ENCODE data around the gene DLGAP1. TPM values are rescaled to one million over a fixed set of nuclear protein-coding genes. Genes with fewer than 3 reads are reported as not detected.

Gene DLGAP1
- total RNA-seq, 1 experiment from 2014 or later: 2.9 TPM

DNA sequence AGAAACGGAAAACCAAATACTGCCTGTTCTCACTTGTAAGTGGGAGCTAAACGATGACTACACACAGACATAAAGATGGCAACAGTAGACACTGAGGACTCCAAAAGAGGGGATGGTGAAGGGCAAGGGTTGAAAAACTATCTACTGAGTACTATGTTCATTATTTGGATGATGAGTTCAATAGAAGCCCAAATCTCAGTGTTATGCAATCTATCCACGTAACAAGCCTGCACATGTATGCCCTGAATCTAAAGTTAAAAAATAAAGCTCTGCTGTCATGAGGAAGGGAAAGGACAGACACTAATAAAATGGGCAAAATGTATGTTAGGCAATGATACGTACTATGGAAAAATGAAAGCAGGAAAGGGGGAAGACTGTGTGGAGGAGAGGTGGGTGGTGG lies 629.1 kb downstream of the DLGAP1 start:
- DNase-seq (ENCODE audit: low read depth): no peak

DNA sequence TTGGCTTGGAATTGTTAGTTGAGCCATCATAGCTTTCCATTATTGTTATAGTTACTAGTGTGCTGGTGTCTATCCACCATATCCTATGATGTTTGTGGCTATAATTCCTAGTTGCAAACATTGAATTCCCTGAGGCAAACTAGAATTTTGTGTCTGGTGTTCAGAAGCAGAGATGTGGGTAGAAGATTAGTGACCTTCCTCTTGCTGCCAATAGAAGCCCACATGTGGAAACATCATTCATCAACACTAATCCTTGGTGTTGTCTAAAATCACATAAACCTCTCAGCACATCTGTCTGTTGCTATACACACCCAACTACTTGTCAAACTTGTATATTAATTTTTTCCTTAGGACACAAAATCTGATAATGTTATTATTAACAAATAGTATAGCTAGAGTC lies 631.0 kb downstream of the DLGAP1 start:
- DNase-seq (ENCODE audit: low read depth): no peak

DNA sequence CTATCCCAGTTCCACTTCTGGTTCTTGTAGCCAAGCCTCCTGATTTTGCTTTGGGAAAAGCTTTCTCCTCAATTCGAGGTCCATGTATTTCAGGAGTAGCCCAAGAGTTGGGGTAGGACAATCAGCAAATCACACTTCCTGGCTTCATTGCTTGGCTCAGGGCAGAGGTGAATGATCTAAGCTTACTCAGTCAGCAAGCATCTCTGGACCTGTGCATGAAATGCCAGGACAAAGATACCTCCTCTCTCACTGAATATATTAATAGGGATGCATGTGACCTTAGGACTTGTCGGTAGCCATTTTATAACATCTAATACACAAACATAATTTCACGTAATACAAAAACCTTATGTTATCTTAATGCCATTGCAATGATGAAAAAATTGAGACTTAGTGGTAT lies 632.0 kb downstream of the DLGAP1 start:
- no peak for DNase-seq (ENCODE audit: low read depth)

DNA sequence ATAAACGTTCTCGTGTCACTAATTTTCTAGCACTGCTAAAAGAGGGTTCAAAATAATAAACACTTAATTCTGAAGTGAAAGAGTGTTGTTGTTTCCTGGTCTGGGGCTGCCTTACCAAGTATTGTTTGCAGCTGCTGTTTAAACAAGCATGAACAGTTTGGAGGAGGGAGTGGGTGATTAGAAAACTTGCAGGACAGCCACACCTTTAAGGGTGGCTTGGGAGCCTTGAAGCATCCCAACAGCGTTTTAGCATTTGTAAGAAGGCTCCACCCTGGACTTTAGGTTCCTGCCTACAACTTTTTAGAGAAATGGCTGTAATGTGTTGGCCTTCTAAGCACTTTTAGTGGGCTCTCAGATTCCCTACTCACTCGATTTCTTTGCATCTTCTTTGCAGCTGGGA lies 633.6 kb downstream of the DLGAP1 start:
- DNase-seq (ENCODE audit: low read depth): no peak

DNA sequence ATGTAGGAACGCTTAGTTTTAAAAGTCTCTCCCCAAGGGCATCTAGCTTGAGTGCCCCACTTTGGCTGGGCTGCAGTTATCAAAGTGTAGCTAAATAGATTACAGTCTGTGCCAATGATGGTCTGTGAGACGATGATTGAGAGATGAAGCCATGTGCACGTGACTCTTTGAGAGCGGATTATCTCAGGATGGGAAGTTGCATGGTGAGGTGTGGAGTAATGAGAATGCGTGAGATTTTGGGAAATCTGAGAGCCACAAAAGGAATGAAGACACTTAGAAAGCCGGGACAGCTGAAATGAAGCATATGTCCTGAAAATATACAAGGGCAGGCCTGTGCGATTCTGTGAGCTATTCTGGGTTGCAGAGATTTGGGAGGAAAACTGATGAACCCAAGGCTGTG lies 635.1 kb downstream of the DLGAP1 start:
- no peak for DNase-seq (ENCODE audit: low read depth)

DNA sequence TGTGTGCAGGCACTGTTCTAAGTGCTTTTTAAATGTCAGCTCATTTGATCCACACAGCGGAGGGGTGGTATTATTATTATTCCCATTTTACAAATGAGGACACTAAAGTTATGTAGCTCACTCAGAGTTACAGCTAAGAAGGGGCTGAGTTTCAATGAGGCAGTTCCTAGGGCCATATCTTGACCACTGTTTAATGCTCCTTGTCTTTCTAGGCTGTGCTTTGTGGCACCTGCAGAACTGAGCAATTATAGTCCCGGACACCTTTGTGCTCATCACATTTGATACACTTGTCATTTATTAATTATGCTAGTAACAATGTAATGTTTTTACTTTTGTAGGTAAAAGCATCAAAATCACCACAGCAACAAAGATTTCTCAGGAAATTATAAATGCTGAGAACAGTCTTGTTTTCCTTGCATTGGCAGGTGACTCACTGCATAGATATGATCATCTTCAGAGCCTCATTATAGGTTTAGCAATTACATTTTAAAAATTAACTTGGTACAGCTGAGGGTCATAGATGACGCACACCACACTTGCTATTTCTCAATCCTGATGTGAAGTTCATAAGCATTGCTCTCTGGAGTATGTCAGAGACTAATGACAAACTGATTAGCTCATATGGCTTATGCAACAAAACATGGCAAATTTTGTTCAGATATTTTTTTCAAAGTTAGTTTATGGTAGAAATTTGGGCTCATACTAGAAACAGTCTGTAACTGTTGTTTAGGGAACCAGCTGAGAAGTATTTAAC lies 638.3 kb downstream of the DLGAP1 start:
- peak; percentile 43 for DNase-seq (ENCODE audit: low read depth)

DNA sequence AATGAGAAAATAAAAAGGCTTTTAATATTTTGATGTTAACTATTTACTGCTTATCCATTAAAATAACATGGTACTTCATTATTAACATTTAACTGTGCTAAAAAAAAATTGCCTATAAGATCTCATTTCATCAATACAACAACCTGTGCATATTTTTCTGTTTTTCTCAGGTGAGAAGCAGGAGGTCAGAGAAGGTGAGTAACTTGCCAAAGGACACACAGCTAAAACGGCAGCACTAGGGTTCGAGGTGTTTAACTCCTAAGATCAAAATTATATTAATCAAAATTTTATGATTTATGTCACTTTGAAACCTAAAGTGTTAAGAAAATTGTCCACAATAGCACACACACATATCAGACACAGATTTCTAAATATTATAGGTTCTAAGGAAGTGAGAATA lies 639.1 kb downstream of the DLGAP1 start:
- DNase-seq (ENCODE audit: low read depth): no peak

DNA sequence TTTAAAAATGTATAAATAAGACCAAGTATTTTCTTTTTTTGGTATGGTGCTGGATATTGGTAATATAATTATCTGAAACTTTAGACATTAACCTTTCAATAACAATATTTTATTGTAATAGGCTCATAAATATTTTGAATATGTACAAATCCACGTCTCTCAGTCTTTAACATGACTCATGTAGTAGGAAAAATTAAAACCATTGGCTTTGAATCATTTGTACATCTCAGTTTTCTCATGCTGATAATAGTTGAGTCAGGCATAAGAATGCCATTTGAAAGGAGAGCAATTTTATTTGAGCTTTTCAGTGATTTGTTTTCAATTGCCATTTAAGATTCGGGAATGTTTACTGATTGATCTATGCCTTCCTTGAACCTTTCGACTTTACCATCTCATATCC lies 640.3 kb downstream of the DLGAP1 start:
- no peak for DNase-seq (ENCODE audit: low read depth)

DNA sequence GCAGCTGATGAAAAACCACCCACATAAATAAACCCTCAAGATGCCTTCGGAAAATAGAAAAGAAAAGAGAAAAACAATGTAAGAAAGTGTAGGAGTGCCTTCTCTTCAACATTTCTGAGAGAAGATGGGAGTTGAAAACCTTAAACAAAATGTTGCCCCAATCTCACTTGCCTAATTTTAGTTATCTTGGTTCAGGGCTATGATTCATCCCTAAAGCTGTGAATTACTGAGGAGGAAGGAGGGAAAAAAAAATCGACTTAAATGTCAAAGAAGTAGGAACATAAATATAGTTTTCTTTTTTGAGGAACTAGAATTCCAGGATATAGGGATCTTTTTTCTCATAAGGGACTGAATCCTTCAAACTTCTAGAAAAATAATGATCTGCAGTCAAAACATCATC lies 644.8 kb downstream of the DLGAP1 start:
- DNase-seq (ENCODE audit: low read depth): no peak

DNA sequence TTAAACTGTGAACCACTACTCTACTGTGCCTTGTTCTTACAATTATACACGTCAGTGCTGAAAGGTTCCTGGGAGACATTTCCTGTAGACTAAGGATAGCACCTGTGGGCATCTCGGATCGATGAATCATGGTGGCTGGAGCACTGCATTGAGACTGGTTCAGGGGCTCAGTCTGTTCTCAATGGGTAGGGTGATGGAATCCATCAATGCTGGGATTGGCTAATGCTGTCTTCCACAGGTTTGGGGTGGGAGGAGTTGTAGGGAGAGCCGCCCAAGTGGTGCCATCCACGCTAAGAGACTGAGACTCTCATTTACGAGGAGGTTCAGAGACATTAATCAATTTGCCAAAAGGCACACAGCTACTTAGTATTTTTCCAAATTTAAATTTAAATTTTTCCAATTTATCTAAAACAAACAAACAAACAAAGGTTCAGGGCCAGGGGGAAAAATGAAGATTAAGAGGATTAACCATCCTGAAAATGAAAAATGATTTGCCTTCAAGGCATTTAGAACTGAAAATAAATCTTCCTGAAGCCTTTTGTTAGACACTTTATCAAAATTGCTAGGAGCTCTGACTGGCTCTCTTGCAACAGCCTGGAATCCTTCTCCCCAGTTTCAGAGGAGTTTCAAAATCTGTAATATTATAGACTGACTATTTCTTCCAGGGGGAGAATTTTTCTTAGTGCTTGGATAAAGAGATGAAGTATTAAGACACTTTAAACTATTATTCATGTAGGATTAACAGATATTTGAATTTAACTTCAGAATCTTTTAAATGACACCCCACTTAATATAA lies 645.9 kb downstream of the DLGAP1 start:
- DNase-seq (ENCODE audit: low read depth): no peak

DNA sequence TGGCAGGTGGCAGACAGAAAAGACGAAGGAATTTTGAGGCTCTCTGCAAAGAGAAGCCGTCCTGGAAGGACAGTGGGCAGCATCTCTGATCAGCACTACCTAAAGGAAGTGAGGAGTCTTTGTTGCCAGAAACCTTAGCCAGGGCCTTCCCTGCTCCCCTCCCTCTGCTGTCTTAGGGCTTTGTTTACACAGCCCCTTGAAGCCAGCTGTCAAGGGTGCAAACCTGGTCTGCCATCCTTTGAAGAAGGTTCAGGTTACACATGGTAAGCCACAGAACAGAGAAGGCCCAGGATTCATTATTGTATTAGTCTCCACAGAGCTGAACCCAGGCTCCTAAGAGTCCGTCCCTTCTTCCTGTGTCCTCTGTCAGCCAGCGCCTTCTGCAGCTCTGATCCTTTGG lies 648.5 kb downstream of the DLGAP1 start:
- DNase-seq (ENCODE audit: low read depth): no peak

DNA sequence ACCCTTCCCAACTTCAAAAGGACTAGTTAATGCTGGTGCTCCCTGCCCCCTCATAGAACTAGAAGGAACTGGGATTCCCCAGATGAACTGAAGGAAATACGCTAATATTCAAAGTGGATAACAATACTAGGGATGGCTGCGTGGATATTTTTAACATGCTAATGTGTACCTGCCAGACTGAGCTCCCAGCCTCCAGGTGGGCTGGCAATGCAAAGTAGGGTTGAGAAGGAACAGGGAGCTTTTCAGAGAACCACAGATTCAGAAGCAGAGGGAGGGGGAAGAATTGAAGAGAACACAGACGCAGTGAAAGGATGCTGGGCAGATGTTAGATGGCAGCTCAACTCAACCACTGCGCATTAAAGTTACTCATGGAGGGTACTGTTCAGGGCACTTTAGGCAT lies 650.8 kb downstream of the DLGAP1 start:
- no peak for DNase-seq (ENCODE audit: low read depth)

DNA sequence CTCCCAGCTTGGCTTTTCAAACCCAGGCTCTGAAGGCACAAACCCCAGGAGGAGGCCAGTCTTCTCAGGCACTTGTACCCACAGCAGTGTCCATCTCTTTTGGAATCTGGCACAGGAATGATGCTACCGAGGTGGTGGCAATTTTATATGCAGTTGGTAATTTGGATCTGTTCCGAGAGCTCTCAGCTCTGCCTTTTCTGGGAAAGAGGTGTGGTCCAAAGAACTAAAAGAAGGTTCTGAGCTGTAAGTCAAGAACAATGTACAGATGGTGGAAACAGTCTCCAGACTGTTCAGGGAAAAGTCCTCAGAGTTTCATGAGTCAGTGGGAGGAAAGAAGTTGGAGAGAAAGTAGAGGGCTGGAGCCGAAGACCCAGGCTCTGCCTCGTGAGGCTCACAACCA lies 651.8 kb downstream of the DLGAP1 start:
- no peak for DNase-seq (ENCODE audit: low read depth)

DNA sequence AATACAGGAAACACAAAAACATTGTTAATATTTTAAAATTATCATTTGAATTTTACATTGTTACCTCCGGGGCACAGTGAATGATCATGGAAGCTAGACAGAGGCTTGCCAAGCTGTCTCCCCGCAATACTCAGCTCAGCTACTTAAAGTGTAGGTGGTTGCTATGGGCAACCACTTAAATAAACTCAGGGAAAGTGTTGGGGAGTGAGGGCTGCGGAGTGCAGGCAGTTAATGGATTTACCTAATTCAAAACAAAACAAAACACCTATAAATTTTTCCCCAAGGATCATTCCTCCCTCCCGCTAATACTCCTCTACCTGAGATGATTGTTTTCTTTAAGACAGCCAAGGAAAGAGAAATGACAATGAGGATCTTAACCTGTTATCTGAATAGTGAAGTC lies 655.6 kb downstream of the DLGAP1 start:
- DNase-seq (ENCODE audit: low read depth): no peak

DNA sequence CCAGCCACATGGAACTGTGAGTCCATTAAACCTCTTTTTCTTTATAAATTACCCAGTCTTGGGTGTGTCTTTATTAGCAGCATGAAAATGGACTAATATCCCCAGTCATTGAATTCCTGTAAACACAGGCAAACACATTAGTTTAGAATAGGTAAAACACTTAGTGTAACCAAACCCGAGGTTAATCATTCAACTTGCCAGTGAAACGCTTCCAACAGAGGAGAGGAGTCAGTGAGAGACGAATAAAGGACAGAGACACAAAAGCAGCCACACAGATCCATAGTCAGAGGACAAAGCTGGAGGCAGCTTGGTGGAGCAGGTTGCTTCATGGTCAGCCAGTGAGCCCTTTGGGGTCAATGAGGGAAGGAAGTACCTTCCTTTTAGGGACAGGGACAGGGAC lies 657.1 kb downstream of the DLGAP1 start:
- no peak for DNase-seq (ENCODE audit: low read depth)

DNA sequence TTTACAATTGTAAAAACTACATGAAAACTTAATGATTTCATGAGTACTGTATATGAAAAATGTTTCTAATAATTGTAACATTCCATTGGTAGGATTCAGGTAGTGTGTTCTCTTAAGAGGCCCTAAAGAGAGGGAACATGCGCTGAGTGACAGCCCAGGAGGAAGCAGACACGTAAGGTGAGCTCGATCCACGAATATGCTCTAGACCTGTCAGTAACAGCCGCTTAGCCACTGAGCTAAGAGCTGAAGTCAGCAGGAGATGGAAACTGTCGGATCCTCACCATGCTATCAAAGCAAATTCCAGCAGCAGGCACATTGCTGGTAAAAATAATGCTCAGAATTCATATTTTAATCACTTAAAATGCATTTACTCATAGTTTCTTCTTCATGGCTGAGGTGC lies 658.7 kb downstream of the DLGAP1 start:
- no peak for DNase-seq (ENCODE audit: low read depth)

DNA sequence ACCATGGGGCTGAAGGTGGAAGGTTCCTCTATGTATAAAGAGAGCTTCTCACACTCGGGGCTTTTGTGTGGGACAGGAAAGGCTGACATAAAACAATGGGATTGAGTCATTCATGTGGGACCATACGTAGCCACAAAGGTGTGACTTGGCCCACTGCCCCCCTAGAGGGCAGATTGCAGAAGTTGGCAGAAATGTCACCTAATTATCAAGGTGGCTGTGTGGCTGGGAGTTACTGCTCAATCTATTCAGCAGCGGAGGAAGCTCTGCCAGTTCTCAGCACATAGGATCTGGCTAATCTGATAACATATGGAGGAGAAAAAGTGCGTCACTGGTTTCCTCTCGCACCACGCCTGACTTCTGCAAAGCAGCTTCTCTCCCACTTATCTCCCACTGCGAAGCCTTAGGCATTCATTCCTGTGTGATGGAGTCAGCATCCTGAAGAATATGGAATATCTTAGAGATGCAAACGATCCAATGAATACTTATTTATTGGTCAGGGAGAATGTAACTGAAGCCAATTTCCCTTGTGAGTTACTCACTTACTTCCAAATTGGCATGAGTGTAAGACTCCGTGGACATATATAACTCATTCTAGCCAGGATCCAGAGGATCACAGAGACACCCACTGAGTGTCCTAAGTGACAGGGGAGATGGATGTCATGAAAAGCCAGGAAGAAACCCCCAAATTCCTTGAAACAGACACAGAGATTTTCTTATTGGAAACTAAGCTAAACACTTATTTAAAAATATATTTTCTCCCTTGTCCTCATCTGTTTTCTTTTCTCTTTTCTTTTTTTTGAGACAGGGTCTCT lies 660.4 kb downstream of the DLGAP1 start:
- DNase-seq (ENCODE audit: low read depth): peak; percentile 90

DNA sequence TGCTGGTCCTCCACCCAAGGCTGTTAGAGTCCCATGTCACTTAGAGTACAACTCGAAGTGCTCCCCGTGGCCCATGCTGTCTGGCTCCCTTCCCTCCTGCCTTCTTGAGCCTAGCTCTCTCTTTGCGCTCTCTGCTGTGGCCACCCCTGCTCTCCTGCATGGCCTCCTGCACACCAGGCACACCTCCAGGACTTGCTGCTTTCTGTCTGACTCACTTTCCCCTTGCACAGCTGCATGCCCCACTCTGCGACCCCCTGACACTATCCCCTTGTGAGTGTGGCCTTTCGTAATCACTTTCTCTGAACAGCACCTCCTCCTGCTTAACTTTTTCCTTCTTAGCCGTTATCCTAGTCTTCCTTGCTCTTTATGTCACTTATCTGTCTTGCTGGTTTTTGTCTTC lies 661.6 kb downstream of the DLGAP1 start:
- no peak for DNase-seq (ENCODE audit: low read depth)

DNA sequence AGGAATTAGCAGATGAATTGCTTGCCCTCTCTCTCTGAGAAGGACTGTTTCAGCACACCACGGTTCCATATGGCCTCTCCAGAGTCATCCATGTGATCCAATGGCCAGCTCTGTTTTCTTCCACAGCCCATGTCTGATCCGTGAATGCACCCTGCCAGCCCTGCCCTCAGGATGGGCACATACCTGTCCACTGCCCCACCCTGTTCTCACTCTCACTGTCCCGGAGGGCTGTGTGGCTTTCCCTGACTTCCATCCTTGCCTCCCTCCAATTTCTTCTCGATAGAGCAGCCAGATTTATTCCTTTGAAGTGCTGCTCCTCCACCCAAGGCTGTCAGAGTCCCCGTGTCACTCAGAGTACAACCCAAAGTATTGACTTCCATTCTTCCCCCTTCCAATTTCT lies 662.0 kb downstream of the DLGAP1 start:
- DNase-seq (ENCODE audit: low read depth): no peak

DNA sequence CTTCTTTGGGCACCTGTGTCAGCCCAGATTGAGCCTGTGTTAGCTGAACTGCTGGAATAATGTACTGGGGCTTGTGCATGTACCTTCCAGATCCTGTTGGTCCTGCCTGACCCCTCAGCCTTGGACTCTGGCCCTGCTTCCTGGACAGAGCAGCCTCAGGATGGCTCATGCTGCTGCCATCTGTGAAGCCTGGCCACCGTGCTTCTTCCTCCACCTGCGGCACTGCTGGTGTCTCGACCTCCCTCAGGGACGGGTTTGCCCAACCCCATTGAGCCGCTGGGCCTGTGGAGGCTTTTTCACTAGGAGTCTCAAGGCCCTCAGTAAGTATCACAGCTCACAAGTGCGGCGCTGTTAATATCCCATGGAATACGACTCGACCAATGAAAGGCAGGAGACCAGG lies 662.4 kb downstream of the DLGAP1 start:
- no peak for DNase-seq (ENCODE audit: low read depth)

DNA sequence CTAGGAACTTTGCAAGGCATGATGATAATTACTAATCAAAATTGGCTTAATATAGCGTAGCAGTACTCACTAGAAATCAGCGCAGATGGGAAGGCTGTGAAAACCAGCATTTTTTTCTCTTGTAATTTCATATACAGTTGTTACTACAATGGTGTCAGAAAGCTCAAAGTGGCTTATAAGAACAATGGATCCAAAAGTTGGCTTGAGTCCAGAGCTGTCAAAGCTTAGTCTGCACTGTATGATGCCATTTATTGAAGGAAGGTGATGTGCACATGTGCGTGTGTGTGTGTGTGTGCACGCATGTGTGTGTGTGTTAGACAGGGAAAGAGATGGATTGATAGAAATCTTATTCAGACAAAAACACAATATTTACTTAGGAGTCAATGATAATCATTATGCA lies 663.9 kb downstream of the DLGAP1 start:
- no peak for DNase-seq (ENCODE audit: low read depth)

DNA sequence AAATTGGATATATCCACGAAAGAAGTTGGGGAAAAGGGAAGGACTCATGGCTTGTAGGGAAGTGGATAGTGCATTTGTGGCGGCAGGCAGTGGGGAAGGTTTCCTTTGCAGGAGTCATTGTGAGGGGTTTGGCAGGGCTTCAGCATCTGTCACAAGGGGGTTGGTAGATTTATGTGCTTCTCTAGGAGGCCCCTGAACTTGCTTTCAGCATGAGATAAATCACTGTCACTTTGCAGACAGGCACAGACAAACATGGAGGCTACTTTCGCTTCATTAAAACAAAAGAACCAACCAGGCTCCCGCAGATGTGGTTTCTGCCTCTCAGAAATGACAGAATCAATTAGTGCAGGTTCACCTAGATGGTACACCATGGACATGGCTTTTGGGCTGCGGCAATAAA lies 664.4 kb downstream of the DLGAP1 start:
- peak; percentile 41 for DNase-seq (ENCODE audit: low read depth)

DNA sequence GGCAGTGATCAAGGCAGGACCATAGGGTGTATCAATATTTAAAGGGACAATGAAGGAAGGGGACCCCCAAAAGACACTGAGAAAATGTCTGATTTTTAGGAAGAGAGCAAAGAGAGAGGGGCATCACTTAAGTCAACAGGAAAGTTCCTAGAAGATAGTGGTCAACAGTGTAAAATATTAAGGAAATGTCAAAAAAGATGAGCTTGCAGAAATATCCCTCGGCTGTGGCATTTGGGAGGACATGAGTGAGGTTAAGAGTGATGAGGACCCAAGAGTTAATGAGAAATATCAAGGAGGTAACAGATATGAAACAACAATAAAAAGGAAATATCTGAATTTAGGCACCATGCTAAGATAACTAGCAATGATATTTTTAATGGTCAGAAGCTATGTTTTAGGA lies 665.6 kb downstream of the DLGAP1 start:
- DNase-seq (ENCODE audit: low read depth): no peak
